HepG2 (cell line): ENCODE measurements around the gene AP1AR. TPM values are rescaled to one million over a fixed set of nuclear protein-coding genes. Genes with fewer than 3 reads are reported as not detected.

Experiments
- ATAC-seq: fragments of 200-7000 bp; cut with Tn5 transposase; 3 replicates; pipeline ENCODE4 v1.9.1; 2020; ENCODE audit warnings: mild to moderate bottlenecking, moderate library complexity
- BruUV-seq: library from RNA; stranded (reverse); fragments of 400-500 nt; replicated peaks from 2 replicates; lab custom pipeline; 2021; lab: Mats Ljungman, UMichigan
- CTCF ChIA-PET: fragments of 300-600 bp; formaldehyde crosslinking; extraction: SDS; loops from one replicate; lab custom pipeline; 2021; ENCODE audit warnings: low total read pairs, inconsistent platforms, low intra/inter-chr PET ratio; lab: Yijun Ruan, JAX
- POLR2A ChIA-PET: fragments of 350-600 bp; sonication (Branson Sonifier 250); formaldehyde crosslinking; loops from one replicate; lab custom pipeline; 2020; ENCODE audit warnings: antibody characterized with exemption, inconsistent platforms; lab: Yijun Ruan, JAX
- DNase-seq: peaks from one replicate; pipeline ENCODE4 v3.0.0-alpha.2; 2015; ENCODE audit warnings: low spot score
- FAIRE-seq: peaks from 3 replicates; lab custom pipeline; 2011; peaks lifted over from hg19 to GRCh38; lab: Jason Lieb, UNC
- H2AFZ ChIP-seq: one replicate; pipeline ENCODE4 v1.6.1; 2011; ENCODE audit warnings: low read length, inconsistent platforms
- H3K27ac ChIP-seq: fragments of 300-600 bp; 3 replicates; pipeline ENCODE4 v1.8.0; 2011; ENCODE audit warnings: mixed run types, mild to moderate bottlenecking, mixed read lengths, low read length, inconsistent platforms; ENCODE audit not compliant: insufficient read depth; ENCODE audit errors: extremely low read length
- H3K27me3 ChIP-seq, 2 experiments: fragments of 200-600 bp in 1 of 2; 2 replicates in 1 of 2; 3 replicates in 1 of 2; pipeline versions ENCODE4 v1.6.0 to v1.8.0; 2011; ENCODE audit warnings: low read length in 2 of 2, mild to moderate bottlenecking in 2 of 2, moderate library complexity in 2 of 2, inconsistent platforms in 1 of 2; ENCODE audit not compliant: insufficient read depth in 2 of 2, control insufficient read depth in 1 of 2
- H3K36me3 ChIP-seq, 2 experiments: fragments of 200-600 bp in 1 of 2; replicated peaks in 1 of 2; 2 replicates in 1 of 2; 3 replicates in 1 of 2; pipeline versions ENCODE4 v1.5.1 to v1.8.0; 2011; ENCODE audit warnings: low read length in 2 of 2, inconsistent platforms in 1 of 2; ENCODE audit not compliant: insufficient read depth in 2 of 2, control insufficient read depth in 1 of 2
- H3K4me1 ChIP-seq: 2 replicates; pipeline ENCODE4 v1.5.1; 2012; ENCODE audit warnings: low read length, inconsistent platforms; ENCODE audit not compliant: insufficient read depth
- H3K4me2 ChIP-seq: 2 replicates; pipeline ENCODE4 v1.6.0; 2011; ENCODE audit warnings: low read depth, low read length, inconsistent platforms
- H3K4me3 ChIP-seq, 3 experiments: fragments of 200-600 bp in 1 of 3; sonication (generic), shearing (Covaris generic) in 1 of 3; replicated peaks in 1 of 3; 2 replicates each; pipeline ENCODE4 v1.5.1; 2011 to 2016; ENCODE audit warnings: low read length in 3 of 3, inconsistent platforms in 2 of 3, low read depth in 2 of 3, mild to moderate bottlenecking in 2 of 3, control low read depth in 1 of 3, mixed read lengths in 1 of 3; ENCODE audit not compliant: insufficient read depth in 1 of 3
- H3K79me2 ChIP-seq: one replicate; pipeline ENCODE4 v1.6.1; 2011; ENCODE audit warnings: low read length, inconsistent platforms; ENCODE audit not compliant: insufficient read depth
- H3K9ac ChIP-seq: 2 replicates; pipeline ENCODE4 v1.6.0; 2011; ENCODE audit warnings: mild to moderate bottlenecking, low read depth, low read length, inconsistent platforms; ENCODE audit not compliant: insufficient read depth
- H3K9me3 ChIP-seq: 2 replicates; pipeline ENCODE4 v1.5.1; 2012; ENCODE audit warnings: mild to moderate bottlenecking, low read length
- H4K20me1 ChIP-seq: 2 replicates; pipeline ENCODE4 v1.6.0; 2011; ENCODE audit warnings: inconsistent platforms, mild to moderate bottlenecking, low read length, moderate library complexity; ENCODE audit not compliant: insufficient read depth
- CEBPG ChIP-seq: IDR thresholded peaks from 2 replicates; pipeline ENCODE4 v1.6.1; 2016
- HNRNPL ChIP-seq: fragments of 200-400 bp; formaldehyde crosslinking; IDR thresholded peaks from 2 replicates; pipeline ENCODE4 v1.6.1; 2017; ENCODE audit warnings: mild to moderate bottlenecking, low read depth, low read length
- MTA1 ChIP-seq: sonication (generic); formaldehyde crosslinking; IDR thresholded peaks from 2 replicates; pipeline ENCODE4 v1.4.0; 2020; ENCODE audit warnings: missing genetic modification reagents, mild to moderate bottlenecking, borderline replicate concordance
- NFKB2 ChIP-seq: sonication (generic); formaldehyde crosslinking; IDR thresholded peaks from 2 replicates; pipeline ENCODE4 v1.4.0; 2020; ENCODE audit warnings: missing genetic modification reagents, borderline replicate concordance
- PRDM4 ChIP-seq: sonication (generic); formaldehyde crosslinking; IDR thresholded peaks from 2 replicates; pipeline ENCODE4 v1.9.0; 2021; ENCODE audit warnings: missing genetic modification reagents, borderline replicate concordance
- TMF1 ChIP-seq: sonication (generic); formaldehyde crosslinking; IDR thresholded peaks from 2 replicates; pipeline ENCODE4 v1.8.1; 2022; ENCODE audit warnings: low read depth, missing genetic modification reagents
- ZFP62 ChIP-seq: sonication (generic); formaldehyde crosslinking; IDR thresholded peaks from 2 replicates; pipeline ENCODE4 v1.4.0; 2020; ENCODE audit warnings: missing genetic modification reagents
- ZNF260 ChIP-seq: sonication (generic); formaldehyde crosslinking; IDR thresholded peaks from 2 replicates; pipeline ENCODE4 v1.4.0; 2020; ENCODE audit warnings: missing genetic modification reagents, low read depth, mild to moderate bottlenecking, borderline replicate concordance
- ZNF501 ChIP-seq: sonication (generic); formaldehyde crosslinking; IDR thresholded peaks from 2 replicates; pipeline ENCODE4 v1.5.1; 2020; ENCODE audit warnings: mild to moderate bottlenecking, moderate library complexity, missing genetic modification reagents
- ZNF660 ChIP-seq: sonication (generic); formaldehyde crosslinking; IDR thresholded peaks from 2 replicates; pipeline ENCODE4 v1.5.1; 2020; ENCODE audit warnings: mild to moderate bottlenecking, low read depth, missing genetic modification reagents, borderline replicate concordance
- ZNF678 ChIP-seq: sonication (generic); formaldehyde crosslinking; IDR thresholded peaks from 2 replicates; pipeline ENCODE4 v1.4.0; 2020; ENCODE audit warnings: mild to moderate bottlenecking, missing genetic modification reagents
- ZNF713 ChIP-seq: sonication (generic); formaldehyde crosslinking; IDR thresholded peaks from 2 replicates; pipeline ENCODE4 v1.4.0; 2020; ENCODE audit warnings: mild to moderate bottlenecking, missing genetic modification reagents
- ZNF768 ChIP-seq: sonication (generic); formaldehyde crosslinking; IDR thresholded peaks from 2 replicates; pipeline ENCODE4 v1.4.0; 2020; ENCODE audit warnings: missing genetic modification reagents
- WGBS: methylation state at CpG from one replicate; pipeline ENCODE4 v1.1.6; 2017; ENCODE audit warnings: low lambda C conversion rate; 5-methylcytosine and 5-hydroxymethylcytosine counted together
- in situ Hi-C: cut with HindIII; loops from 2 replicates; pipeline ENCODE4 v1.10.0; 2017; ENCODE audit warnings: low pct_unique_long_range_greater_than_20kb; ENCODE audit not compliant: extremely low pct_ligation_motif_present
- intact Hi-C: fragments of 100-400 bp; cut with micrococcal nuclease; formaldehyde crosslinking; loops from one replicate; pipeline ENCODE4 v1.10.0; 2022; ENCODE audit not compliant: unreplicated experiment
- polyA plus RNA-seq, 8 experiments: library from polyadenylated mRNA; depleted of rRNA in 3 of 8; stranded (reverse) in 7 of 8; unstranded in 1 of 8; fragments of >200 nt; fragmentation: Illumina TruSeq in 4 of 8; extraction: Trizol in 4 of 8; gene quantifications; 2 replicates each; pipeline versions ENCODE4 v1.2.1 to v1.2.3, GENCODE V29; 2011 to 2016; ENCODE audit warnings: low read depth in 4 of 8, missing spikeins in 1 of 8, mixed read lengths in 1 of 8; ENCODE audit not compliant: insufficient read depth in 1 of 8
- total RNA-seq, 5 experiments: library from RNA; depleted of rRNA; stranded (reverse); fragments of >200 nt; fragmentation: Illumina TruSeq; extraction: Trizol; gene quantifications; 2 replicates each; pipeline ENCODE4 v1.2.3, GENCODE V29; 2016; ENCODE audit warnings: low read depth in 1 of 5

AP1AR gene
- total and polyA plus RNA-seq, 2 of the 13 experiments (the other 11 are each of a cell fraction or from before 2014, with no cell fraction given): 24.9 to 39.9 TPM

- ChIA-PET POLR2A (no interaction called here), CTCF (no interaction called here)
- in situ Hi-C loops (no loop called here), intact Hi-C loops (loop anchor here (10.0 kb wide), 1 partner anchor 54 kb away; no protein-coding TSS in a partner anchor)
- no peak for FAIRE-seq
- H3K4me2 ChIP-seq: no peak overlapping the region
- H3K9me3 ChIP-seq: peaks cover 11% of the 10 kb centered on the region; the same call in 1 of the 2 replicates
- no TSS peak for BruUV-seq
- TF ChIP-seq PRDM4 (CRISPR knock-in tag) (no peak), ZFP62 (no peak), CEBPG (CRISPR knock-in tag) (no peak), NFKB2 (CRISPR knock-in tag) (no peak), MTA1 (no peak), ZNF501 (CRISPR knock-in tag) (no peak), ZNF678 (CRISPR knock-in tag) (no peak), ZNF768 (CRISPR knock-in tag) (no peak), HNRNPL (no peak), ZNF660 (CRISPR knock-in tag) (no peak), ZNF713 (no peak), TMF1 (CRISPR knock-in tag) (no peak), ZNF260 (no peak)
- no peak overlapping the region for H3K4me3 ChIP-seq
- no peak for ATAC-seq
- peaks cover 55% of the 10 kb centered on the region for H3K4me1 ChIP-seq
- no peaks in the 10 kb centered on the region for H3K79me2 ChIP-seq
- H3K27me3 ChIP-seq: no peaks in the 10 kb centered on the region
- H3K27ac ChIP-seq: no peak overlapping the region
- H4K20me1 ChIP-seq: no peaks in the 10 kb centered on the region
- DNase-seq: no peak
- H3K36me3 ChIP-seq: no peaks in the 10 kb centered on the region
- H2AFZ ChIP-seq: no peak overlapping the region
- no peak overlapping the region for H3K9ac ChIP-seq
- WGBS: 93% methylated on average over 1 of the region's 1 CpG
Observed at GRCh38 chr4:112210777-112211176, 20.8 kb upstream of the AP1AR start.
